GM12878 (cell line): ENCODE data around the gene HSP90AB1. TPM values are rescaled to one million over a fixed set of nuclear protein-coding genes. Genes with fewer than 3 reads are reported as not detected.

ENCODE experiments used
- BCL3 ChIP-seq: IDR thresholded peaks from 2 replicates; pipeline ENCODE4 v1.6.1; 2011; ENCODE audit warnings: borderline replicate concordance, low read depth, mild to moderate bottlenecking, moderate library complexity, low read length; ENCODE audit not compliant: insufficient read depth, poor library complexity, severe bottlenecking
- BHLHE40 ChIP-seq, 2 experiments: fragments of 450-650 bp in 1 of 2; IDR thresholded peaks; 2 replicates each; pipeline ENCODE4 v1.6.1; 2011 to 2017; ENCODE audit warnings: low read depth in 2 of 2, borderline replicate concordance in 1 of 2, improper control_type of control experiment in 1 of 2, low read length in 1 of 2, mild to moderate bottlenecking in 1 of 2
- EED ChIP-seq: sonication (generic); IDR thresholded peaks from 2 replicates; pipeline ENCODE4 v1.6.1; 2016; ENCODE audit warnings: antibody characterized with exemption, low read depth
- ETV6 ChIP-seq, 2 experiments: fragments of 450-650 bp in 1 of 2; IDR thresholded peaks in 1 of 2; conservative IDR thresholded peaks in 1 of 2; 2 replicates each; pipeline ENCODE4 v1.6.1; 2014; ENCODE audit warnings: antibody characterized with exemption in 1 of 2, borderline replicate concordance in 1 of 2, low read depth in 1 of 2, mild to moderate bottlenecking in 1 of 2, moderate library complexity in 1 of 2
- FOXM1 ChIP-seq: IDR thresholded peaks from 2 replicates; pipeline ENCODE4 v1.6.1; 2012; ENCODE audit warnings: low read depth, mild to moderate bottlenecking, inconsistent platforms, low read length, moderate library complexity
- GATAD2B ChIP-seq: fragments of 450-650 bp; conservative IDR thresholded peaks from 2 replicates; pipeline ENCODE4 v1.6.1; 2017; ENCODE audit warnings: low read depth, mild to moderate bottlenecking, moderate library complexity
- HCFC1 ChIP-seq: fragments of 150-350 bp; IDR thresholded peaks from 2 replicates; pipeline ENCODE4 v1.6.1; 2014; ENCODE audit warnings: low read length
- IKZF2 ChIP-seq, 2 experiments: fragments of 450-650 bp; IDR thresholded peaks; 2 replicates each; pipeline ENCODE4 v1.6.1; 2017; ENCODE audit warnings: mild to moderate bottlenecking in 2 of 2, moderate library complexity in 2 of 2
- IRF4 ChIP-seq: IDR thresholded peaks from 2 replicates; pipeline ENCODE4 v1.6.1; 2011; ENCODE audit warnings: low read depth, low read length
- JUND ChIP-seq: IDR thresholded peaks from 2 replicates; pipeline ENCODE4 v1.6.1; 2012; ENCODE audit warnings: low read depth, mild to moderate bottlenecking, low read length, improper control_type of control experiment, moderate library complexity
- MAX ChIP-seq: IDR thresholded peaks from 2 replicates; pipeline ENCODE4 v1.6.1; 2012; ENCODE audit warnings: low read depth, low read length, improper control_type of control experiment
- MTA2 ChIP-seq: fragments of 450-650 bp; IDR thresholded peaks from 2 replicates; pipeline ENCODE4 v1.6.1; 2016; ENCODE audit warnings: low read depth, mild to moderate bottlenecking, moderate library complexity
- MYC ChIP-seq: IDR thresholded peaks from 2 replicates; pipeline ENCODE4 v1.6.1; 2011; ENCODE audit warnings: mild to moderate bottlenecking, low read length, moderate library complexity, inconsistent platforms; ENCODE audit not compliant: insufficient read depth, insufficient replicate concordance, insufficient read length, severe bottlenecking
- NFXL1 ChIP-seq: fragments of 450-650 bp; IDR thresholded peaks from 2 replicates; pipeline ENCODE4 v1.6.1; 2017; ENCODE audit warnings: antibody characterized with exemption, mild to moderate bottlenecking, borderline replicate concordance
- RAD51 ChIP-seq: fragments of 450-650 bp; IDR thresholded peaks from 2 replicates; pipeline ENCODE4 v1.6.1; 2016; ENCODE audit warnings: moderate library complexity, mild to moderate bottlenecking, inconsistent platforms
- RBBP5 ChIP-seq: fragments of 200-600 bp; sonication (generic); conservative IDR thresholded peaks from 2 replicates; pipeline ENCODE4 v1.6.1; 2016
- SREBF2 ChIP-seq: IDR thresholded peaks from 2 replicates; pipeline ENCODE4 v1.6.1; 2012; ENCODE audit warnings: mild to moderate bottlenecking, low read length
- STAT3 ChIP-seq: IDR thresholded peaks from 2 replicates; pipeline ENCODE4 v1.6.1; 2011; ENCODE audit warnings: low read depth, low read length, improper control_type of control experiment
- YY1 ChIP-seq: IDR thresholded peaks from 2 replicates; pipeline ENCODE4 v1.6.1; 2011; ENCODE audit warnings: low read depth, mild to moderate bottlenecking, low read length
- polyA plus RNA-seq, 11 experiments: library from polyadenylated mRNA; depleted of rRNA in 4 of 11; unstranded in 6 of 11; stranded (reverse) in 5 of 11; fragments of >200 nt; fragmentation: Nextera tagmentation in 4 of 11; fragmentation: Illumina TruSeq in 1 of 11; extraction: Ambion mirVana in 4 of 11; extraction: Trizol in 1 of 11; gene quantifications; 1 replicate in 1 of 11; 2 replicates in 10 of 11; pipeline versions ENCODE4 v1.2.1 to v1.2.3, GENCODE V29; 2011 to 2016; ENCODE audit warnings: inconsistent platforms in 2 of 11, missing spikeins in 2 of 11, low read depth in 1 of 11
- total RNA-seq, 4 experiments: library from RNA; depleted of rRNA in 3 of 4; stranded (reverse); fragments of >200 nt in 3 of 4; fragmentation: Illumina TruSeq in 1 of 4; extraction: Trizol in 1 of 4; gene quantifications; 2 replicates each; pipeline versions ENCODE4 v1.2.1 to v1.2.3, GENCODE V29; 2013 to 2021
- TF ChIP-seq, protein P1 (sequence below): fragments of 450-650 bp; conservative IDR thresholded peaks from 2 replicates; pipeline ENCODE4 v1.6.1; 2017; ENCODE audit warnings: mild to moderate bottlenecking, moderate library complexity
- TF ChIP-seq, protein P2 (sequence below), 3 experiments: IDR thresholded peaks in 2 of 3; conservative IDR thresholded peaks in 1 of 3; 2 replicates each; pipeline ENCODE4 v1.5.1; 2011; ENCODE audit warnings: low read depth in 3 of 3, low read length in 3 of 3, mild to moderate bottlenecking in 3 of 3, control low read depth in 2 of 3, moderate library complexity in 2 of 3, inconsistent platforms in 1 of 3, mixed read lengths in 1 of 3; ENCODE audit not compliant: control insufficient read depth in 2 of 3, insufficient read depth in 1 of 3; ENCODE audit errors: extremely low read depth in 1 of 3

Gene HSP90AB1
- total and polyA plus RNA-seq, 10 of the 15 experiments (the other 5 are each of a cell fraction or from before 2014, with no cell fraction given): 988 to 1,682 (median 1,146) TPM

DNA sequence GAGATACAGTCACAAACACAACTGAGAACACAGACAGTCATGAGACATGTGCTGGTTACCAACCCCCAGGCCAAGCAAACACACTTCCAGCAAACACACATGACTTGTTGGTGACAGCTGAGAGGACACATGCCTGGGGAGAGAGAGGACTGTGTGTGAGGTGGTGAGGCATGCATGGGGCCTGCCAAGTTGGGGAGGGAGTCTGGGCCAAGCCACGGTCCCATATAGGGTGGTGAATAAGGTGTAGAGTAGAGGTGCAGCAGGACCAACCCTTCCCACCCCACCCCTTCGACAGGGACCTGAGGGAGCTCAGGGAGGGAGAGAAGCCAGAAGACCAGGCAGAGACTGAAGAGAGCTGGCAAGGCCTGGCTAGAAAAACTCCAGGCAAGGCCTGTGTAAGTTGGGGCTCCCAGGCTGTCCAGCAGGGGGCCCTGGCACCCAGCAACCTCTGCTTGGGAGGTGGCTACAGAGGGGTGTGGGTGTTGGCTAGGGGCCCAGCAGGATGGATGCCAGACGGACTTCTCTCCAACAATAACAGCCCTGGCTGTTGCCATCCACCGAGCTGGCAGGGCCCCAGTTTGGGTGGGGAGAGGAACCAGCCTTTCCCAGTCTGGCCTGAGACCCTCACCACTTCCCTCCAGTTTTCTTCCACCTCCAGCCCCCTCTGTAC is 25.5 kb upstream of the HSP90AB1 start (continued):
- TF ChIP-seq, protein P1, sequence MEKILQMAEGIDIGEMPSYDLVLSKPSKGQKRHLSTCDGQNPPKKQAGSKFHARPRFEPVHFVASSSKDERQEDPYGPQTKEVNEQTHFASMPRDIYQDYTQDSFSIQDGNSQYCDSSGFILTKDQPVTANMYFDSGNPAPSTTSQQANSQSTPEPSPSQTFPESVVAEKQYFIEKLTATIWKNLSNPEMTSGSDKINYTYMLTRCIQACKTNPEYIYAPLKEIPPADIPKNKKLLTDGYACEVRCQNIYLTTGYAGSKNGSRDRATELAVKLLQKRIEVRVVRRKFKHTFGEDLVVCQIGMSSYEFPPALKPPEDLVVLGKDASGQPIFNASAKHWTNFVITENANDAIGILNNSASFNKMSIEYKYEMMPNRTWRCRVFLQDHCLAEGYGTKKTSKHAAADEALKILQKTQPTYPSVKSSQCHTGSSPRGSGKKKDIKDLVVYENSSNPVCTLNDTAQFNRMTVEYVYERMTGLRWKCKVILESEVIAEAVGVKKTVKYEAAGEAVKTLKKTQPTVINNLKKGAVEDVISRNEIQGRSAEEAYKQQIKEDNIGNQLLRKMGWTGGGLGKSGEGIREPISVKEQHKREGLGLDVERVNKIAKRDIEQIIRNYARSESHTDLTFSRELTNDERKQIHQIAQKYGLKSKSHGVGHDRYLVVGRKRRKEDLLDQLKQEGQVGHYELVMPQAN: no peak
- 0 out of 2 replicates have a peak, but pooled peaks have one; percentile 7 for TF ChIP-seq IRF4
- TF ChIP-seq RBBP5: no peak
- no peak for TF ChIP-seq JUND
- no peak; the same call in 1 of the 2 replicates for TF ChIP-seq MTA2
- peak; percentile 32 to 43; a peak in 2 of 4 replicates for TF ChIP-seq IKZF2 (IDR thresholded peaks at IDR 0.05)
- TF ChIP-seq GATAD2B: 0 out of 2 replicates have a peak, but pooled peaks have one; percentile 40
- no peak for TF ChIP-seq ETV6 (conservative IDR thresholded peaks at IDR 0.05 in 1 of 2, IDR thresholded peaks at IDR 0.05 in 1 of 2; ENCODE audit: borderline replicate concordance in 1 of 2, low read depth in 1 of 2)
- TF ChIP-seq YY1: peak; percentile 50; the same call in 1 of the 2 replicates
- TF ChIP-seq MYC: no peak
- peak; percentile 81 for TF ChIP-seq RAD51
- TF ChIP-seq, protein P2, sequence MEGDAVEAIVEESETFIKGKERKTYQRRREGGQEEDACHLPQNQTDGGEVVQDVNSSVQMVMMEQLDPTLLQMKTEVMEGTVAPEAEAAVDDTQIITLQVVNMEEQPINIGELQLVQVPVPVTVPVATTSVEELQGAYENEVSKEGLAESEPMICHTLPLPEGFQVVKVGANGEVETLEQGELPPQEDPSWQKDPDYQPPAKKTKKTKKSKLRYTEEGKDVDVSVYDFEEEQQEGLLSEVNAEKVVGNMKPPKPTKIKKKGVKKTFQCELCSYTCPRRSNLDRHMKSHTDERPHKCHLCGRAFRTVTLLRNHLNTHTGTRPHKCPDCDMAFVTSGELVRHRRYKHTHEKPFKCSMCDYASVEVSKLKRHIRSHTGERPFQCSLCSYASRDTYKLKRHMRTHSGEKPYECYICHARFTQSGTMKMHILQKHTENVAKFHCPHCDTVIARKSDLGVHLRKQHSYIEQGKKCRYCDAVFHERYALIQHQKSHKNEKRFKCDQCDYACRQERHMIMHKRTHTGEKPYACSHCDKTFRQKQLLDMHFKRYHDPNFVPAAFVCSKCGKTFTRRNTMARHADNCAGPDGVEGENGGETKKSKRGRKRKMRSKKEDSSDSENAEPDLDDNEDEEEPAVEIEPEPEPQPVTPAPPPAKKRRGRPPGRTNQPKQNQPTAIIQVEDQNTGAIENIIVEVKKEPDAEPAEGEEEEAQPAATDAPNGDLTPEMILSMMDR (IDR thresholded peaks at IDR 0.05 in 2 of 3, conservative IDR thresholded peaks at IDR 0.05 in 1 of 3; ENCODE audit: control insufficient read depth in 2 of 3, extremely low read depth in 1 of 3, insufficient read depth in 1 of 3, low read depth in 3 of 3, low read length in 3 of 3): peak; percentile 84 to 97 (median 88); a peak in 5 of 6 replicates
- TF ChIP-seq MAX: peak; percentile 61; the same call in 1 of the 2 replicates
- no peak for TF ChIP-seq STAT3
- no peak for TF ChIP-seq FOXM1
- no peak for TF ChIP-seq BCL3
- no peak for TF ChIP-seq HCFC1
- TF ChIP-seq EED: peak; percentile 35; the same call in 1 of the 2 replicates
- TF ChIP-seq NFXL1: no peak
- TF ChIP-seq SREBF2: no peak
- TF ChIP-seq BHLHE40 (IDR thresholded peaks at IDR 0.05; ENCODE audit: borderline replicate concordance in 1 of 2, low read depth in 2 of 2, low read length in 1 of 2): peak; percentile 75 to 80; a peak in 2 of 4 replicates
- TF ChIP-seq, all 136 proteins: peak for 25
